Stimulated activated CD4-positive, alpha-beta T cell treated with anti-CD3 and anti-CD28 coated beads, TNF-alpha, amount 100 ng/mL, for 24 hours (primary cell): Measurements from ENCODE around the gene COX6A1.
"Not testable (repeated sequence)": the region's sequence is repeated elsewhere in the genome, so short reads cannot be mapped to it uniquely, and the experiment has no call there.

Source experiments
- DNase-seq, 3 experiments: peaks; one replicate each; pipeline ENCODE4 v3.0.0-alpha.2; 2020; ENCODE audit warnings: low read depth in 3 of 3

Gene COX6A1

GRCh38 chr12:120467439-120467838 lies 29.5 kb downstream of the COX6A1 start:
- no peak for DNase-seq

GRCh38 chr12:120468325-120468820 lies 30.5 kb downstream of the COX6A1 start:
- no peak for DNase-seq

GRCh38 chr12:120468821-120469449 lies 31.0 kb downstream of the COX6A1 start:
- DNase-seq, result peak in 2 of 3 experiments; percentile 20 to 42

GRCh38 chr12:120469450-120470149 lies 31.7 kb downstream of the COX6A1 start, which contains the start of gene SRSF9:
Gene SRSF9, minus strand, starts transcription at chr12:120469748. Its CDS starts 139 bp downstream, at chr12:120469609.
- DNase-seq, result peak; percentile 95 to 96 (median 95)

DNA sequence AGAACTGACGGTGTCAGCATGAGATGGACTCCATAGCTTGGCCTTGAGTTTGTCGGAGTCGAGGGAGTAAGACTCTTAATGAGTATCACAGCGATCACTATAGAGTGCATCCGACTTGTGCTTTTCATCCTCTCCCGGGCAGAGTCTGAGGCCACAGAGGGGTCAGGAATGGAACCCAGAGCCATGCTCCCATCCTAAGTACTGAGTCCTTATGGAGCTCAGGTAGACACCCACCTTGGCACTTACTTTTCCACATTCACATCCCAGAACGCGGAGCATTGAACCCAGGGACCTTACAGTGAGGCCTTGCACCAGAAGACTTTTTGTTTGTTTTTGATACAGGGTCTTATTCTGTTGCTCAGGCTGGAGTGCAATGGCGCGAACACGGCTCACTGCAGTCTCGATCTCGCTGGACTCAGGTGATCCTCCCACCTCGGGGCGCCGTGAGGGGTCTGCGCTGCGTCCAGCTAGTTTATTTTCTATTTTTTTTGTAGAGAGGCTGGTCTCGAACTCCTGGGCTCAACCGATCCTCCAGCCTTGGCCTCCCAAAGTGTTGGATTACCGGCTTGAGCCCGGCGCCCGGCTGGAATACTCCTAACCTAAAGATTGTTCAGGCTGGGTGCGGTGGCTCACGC lies 32.4 kb downstream of the COX6A1 start:
- DNase-seq, result no peak

DNA sequence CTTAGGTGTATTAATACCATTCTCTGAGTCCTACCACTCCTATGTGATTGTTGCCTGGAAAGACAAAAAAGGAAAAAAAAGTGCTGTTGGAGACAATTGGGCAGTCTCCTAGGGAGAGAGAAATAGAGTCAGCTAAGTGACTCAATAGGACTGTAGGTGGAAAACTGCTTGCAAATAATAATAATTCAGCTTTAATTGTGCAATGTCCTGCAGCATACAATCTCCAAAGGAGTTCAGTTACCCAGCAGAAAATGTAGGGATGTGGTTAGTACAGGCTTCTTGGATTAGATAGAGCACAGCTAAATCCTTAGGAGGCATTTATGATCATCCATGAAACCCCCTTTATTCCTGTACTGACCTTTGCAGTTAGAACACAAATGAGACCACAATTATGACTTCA lies 34.6 kb downstream of the COX6A1 start:
- DNase-seq, result no peak

DNA sequence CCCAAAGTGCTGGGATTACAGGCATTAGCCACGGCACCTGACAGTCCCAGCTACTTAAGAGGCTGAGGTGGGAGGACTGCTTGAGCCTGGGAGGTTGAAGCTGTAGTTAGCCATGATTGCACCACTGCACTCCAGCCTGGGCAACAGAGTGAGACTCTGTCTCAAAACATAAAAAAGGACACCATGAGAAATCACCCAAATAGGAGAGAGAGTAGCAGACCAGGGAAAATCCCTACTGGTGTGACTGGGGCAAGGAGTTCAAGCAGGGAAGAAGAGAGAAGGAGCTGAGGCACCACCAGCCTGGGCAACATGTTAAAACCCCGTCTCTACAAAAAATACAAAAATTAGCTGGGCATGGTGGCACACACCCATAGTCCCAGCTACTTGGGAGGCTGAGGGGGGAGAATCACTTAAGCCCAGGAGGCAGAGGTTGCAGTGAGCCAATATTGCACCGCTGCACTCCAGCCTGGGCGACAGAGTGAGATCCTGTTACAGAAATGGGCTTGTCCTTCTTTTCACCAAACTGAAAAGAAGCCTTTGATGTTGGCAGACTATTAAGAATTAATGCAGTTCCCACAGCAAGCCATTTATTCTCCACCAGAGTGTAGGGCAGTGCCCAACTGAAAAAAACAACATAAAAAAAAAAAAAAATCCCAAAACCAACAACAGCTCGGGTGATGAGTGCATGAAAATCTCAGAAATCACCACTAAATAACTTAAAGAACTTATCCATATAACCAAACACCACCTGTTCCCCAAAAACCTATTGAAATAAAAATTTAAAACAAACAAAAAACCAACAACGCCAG lies 36.1 kb downstream of the COX6A1 start:
- no peak for DNase-seq

DNA sequence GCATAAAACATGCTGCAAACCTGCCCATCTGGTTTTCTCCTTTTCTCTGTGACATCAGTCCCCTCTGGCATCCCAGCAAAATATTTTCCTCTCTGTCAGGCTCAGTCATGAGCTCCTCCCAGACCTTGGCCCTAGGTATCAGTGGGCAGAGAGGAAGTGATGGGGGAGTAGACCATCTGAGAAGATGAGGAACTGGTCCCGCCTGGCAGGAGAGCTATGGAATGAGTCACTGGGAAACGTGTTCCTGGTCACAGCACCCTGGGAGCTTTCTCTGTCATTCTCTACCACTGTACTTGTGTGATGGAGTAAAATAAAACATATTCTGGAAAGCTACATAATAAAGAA lies 36.7 kb downstream of the COX6A1 start:
- no peak for DNase-seq

DNA sequence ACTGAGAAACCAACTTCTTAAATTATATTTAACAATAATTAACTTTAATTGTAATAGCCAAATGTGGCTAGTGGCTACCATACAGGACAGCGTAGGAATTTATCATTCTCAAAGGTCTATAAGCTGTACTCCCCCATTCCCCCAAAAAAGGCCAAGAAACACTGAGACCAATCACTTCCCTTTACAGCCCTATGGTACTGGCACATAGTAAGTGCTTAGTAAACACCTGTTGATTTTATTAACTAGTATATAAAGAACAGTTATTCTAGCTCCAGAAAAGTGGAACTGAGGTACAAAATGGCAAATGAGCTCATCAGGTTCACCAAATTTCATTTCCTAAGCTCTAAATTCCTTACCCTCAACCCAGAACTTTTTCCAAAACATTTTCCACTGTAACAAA lies 37.7 kb downstream of the COX6A1 start:
- no peak for DNase-seq

GRCh38 chr12:120479458-120479857 lies 41.5 kb downstream of the COX6A1 start:
- no peak for DNase-seq

DNA sequence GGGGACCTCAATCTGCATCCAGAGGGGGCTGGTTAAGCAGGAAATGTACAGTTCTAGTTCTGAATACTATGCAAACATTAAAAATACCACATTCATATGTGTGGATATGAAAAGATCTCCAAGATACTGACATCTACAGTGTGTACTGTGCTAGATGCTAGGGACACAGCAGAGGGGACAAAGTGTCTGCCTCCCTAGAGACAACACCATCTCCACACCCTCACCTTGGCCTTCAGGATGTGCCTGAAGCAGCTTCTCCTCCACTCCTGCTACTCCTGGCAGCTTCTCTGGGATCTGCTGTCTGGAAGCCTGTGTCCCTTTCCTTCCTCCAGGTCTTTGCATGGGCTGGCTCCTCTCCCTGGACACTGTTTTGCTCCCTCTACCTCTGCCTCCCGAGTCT lies 42.3 kb downstream of the COX6A1 start:
- DNase-seq, result no peak

DNA sequence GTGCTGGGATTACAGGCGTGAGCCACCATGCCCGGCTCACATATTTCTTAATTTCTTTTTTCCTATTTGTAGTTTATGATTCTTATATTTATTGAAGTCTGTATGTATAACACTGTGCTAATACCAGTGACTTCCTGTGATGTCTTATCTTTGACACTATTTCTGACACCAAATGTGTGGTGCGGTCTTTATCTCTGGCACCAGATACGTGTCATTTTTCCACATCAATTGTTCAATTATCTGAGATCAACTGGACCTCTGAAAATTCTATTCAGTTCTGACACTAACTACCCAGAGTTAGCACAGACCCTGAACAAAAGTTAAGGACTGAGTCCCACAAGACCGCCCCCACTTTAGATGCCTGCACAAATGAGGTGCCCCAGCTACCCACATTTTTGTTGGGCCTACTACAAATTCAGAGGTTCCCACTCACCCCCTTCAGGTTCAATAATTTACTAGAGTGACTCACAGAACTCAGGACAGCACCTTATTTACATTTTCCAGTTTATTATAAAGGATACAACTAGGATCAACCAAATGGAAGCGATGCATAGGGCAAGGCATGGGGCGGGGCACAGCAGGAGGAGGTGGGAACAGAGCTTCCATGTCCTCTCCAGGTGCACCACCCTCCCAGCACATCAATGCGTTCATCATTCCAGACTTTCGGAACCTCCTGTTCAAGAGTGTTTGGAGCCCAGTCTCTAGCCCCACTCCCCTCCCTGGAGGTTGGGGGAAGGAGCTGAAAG lies 43.3 kb downstream of the COX6A1 start:
- DNase-seq, result no peak

DNA sequence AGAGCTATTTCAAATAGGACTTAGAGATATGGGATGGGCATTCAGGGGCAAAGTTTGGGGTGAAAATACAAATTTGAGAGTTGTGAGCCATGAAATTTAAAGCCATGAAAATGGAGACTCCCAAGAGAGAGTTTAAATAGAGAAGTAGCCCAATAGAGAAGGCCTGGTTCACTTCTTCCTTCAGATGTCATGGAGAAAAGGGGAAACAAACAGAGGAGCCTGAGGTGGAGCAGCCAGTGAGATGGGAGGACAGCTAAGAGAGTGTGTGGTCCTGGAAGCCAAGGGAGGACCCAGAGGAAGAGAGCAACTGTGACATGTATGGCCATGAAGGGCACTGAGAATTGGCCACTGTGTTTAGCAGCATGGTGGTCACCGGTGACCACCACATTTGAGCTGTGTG lies 45.7 kb downstream of the COX6A1 start:
- DNase-seq, result no peak

- DNase-seq, result no peak
Observed at GRCh38 chr12:120485961-120486881, 48.3 kb downstream of the COX6A1 start.

GRCh38 chr12:120487552-120487951 lies 49.6 kb downstream of the COX6A1 start:
- not testable (repeated sequence) for DNase-seq

DNA sequence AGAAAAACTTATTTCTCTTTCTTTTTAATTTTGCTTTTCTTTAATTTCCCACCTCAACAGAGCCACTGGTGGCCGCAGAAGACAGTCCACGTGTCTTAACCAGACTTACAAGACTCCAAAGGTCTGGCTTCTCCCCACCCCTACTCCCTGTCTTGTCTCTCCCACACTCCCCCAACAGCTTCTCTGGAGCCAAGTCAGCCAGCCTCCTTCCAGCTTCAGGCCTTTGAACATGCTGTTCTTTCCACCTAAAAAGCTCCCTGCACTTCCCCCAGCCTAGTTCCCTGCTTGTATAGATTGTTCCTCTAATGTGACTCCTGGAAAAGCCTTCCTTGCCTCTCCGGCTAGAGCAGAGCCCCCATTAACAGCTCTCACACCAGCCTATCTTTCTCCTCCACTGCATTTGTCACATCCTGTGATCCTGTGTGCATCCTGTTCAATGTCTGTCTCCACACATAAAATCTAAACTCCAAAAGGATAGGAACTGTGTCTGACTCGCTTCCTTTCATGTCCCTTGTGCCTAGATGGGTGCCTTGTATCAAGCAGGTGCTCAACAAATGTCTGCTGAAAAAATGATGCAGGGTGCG lies 50.2 kb downstream of the COX6A1 start:
- no peak for DNase-seq

DNA sequence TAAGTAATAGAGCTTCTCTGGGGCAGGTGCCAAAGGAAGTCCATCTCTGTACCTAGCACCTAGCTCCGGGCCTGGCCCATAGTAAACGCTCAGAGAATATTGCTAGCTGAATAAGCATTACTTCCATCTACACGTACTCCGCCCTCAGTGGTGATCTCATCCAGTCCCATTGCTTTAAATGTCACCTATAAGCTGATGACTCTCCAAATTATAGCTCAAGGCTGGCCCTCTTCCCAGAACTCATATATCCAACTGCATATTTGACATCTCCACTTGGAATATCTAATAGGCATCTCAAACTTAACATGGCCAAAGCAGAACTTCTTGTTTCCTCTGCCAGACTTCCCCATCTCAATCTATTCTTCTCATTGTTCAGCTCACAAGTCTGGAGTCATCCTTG lies 51.1 kb downstream of the COX6A1 start:
- DNase-seq, result no peak

- no peak for DNase-seq
Observed at GRCh38 chr12:120490325-120490724, 52.4 kb downstream of the COX6A1 start.
